ENCODE measurements around the gene ACP5.
"Not testable (repeated sequence)": the region's sequence is repeated elsewhere in the genome, so short reads cannot be mapped to it uniquely, and the experiment has no call there.

ACP5 gene

DNA sequence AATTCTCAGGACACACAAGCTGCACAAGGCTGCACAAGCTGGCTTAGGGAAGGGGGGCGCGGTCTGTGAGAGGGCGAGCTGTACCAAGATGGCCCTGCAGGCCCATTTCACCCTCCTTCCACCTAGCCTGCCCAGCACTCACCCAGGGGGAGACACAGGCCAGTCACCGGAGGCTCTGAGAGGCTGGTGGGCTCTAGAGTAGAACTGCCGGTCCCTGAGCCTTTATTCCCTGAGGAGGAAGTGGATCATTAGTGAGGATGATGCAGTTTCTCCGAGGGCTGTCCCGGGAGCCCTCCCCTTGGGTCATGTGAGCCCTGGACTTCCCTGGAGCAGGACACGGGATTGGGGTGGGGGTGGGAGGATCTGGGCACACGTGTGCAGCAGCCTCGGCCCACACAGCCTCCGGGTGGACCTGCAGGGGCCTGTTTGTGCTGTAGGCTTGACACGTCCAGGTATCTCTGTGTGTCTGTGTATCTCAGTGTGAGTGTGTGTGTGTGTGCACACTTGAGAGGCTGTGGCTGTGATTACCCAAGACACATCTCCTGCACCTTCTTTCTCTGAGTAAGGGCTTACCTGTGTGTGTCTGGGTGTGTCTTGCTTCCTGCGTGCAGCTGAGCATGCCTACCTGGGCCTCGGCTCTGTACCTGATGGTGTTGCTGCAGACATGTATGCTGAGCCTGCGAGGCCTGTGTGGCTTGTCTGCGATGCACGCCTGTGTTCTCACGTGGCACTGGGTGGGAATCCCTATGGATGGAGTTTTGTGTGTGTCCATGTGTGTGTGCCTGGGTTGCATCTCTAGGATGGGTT, at the start of gene ACP5:
Gene ACP5 (minus strand): TSS at position 195 of the 807 bp plus-strand sequence. CDS start 328 bp downstream, outside the sequence.
- DNase-seq (ENCODE audit: low read depth in 1 of 2, low spot score in 1 of 2), result no peak

DNA sequence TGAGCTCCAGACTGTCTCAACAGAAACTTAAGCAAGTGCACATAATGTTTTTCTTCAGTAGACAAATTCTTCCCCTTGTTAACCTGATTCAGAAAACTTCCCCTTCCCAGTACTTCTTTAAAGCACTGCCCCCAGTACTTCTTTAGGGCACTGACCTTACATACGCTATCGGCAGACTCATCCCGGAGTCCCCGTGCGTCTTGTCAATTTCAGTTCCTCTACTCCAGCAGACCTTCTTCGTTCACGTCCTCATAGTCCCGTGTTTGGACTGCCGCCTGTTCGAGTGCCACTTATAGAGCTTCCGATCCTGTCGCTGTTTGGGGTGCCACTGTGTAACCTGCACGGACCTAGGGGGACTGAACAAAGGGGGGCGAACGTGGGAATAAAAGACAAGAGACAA, 48.8 kb upstream of the ACP5 start:
- no peak for DNase-seq (ENCODE audit: low read depth in 1 of 2, low spot score in 1 of 2)

DNA sequence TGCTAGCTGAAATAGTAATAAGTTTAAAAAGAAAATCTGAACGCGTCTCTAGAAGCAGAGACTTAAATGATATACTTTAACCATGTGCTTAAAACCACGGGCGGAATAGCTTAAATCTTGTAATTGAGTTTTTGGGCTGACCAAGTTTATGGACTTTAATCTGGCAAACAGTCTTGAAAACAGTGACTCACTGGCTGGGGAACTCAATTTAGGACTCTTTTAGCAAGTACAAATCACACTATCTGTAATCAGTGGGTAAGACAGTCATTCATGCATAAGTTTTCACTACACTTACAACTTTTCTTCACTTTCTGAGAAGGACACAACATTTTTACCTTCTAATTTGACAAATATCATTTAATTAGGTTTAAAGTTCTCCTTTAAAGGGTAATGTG, 46.6 kb upstream of the ACP5 start:
- DNase-seq (ENCODE audit: low read depth in 1 of 2, low spot score in 1 of 2), result no peak

DNA sequence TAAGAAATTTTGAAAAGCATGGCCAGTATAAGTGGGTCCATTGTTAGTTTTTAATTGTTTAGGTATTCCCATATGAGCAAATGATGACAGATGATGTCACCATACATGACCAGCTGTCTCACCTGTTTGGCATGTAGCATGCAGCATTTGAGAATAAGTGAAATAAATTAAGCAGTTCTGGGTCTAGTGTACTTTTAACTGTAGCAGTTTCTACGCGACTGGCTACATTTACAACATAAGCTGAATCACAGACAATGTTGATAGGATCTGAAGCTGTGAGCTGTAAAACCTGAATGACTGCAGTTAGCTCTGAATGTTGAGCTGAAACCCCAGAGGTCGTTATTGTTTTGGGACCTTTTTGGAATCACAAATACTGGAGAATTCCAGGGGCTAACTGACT, 45.0 kb upstream of the ACP5 start:
- not testable (repeated sequence) for DNase-seq (ENCODE audit: low read depth in 1 of 2, low spot score in 1 of 2)

DNA sequence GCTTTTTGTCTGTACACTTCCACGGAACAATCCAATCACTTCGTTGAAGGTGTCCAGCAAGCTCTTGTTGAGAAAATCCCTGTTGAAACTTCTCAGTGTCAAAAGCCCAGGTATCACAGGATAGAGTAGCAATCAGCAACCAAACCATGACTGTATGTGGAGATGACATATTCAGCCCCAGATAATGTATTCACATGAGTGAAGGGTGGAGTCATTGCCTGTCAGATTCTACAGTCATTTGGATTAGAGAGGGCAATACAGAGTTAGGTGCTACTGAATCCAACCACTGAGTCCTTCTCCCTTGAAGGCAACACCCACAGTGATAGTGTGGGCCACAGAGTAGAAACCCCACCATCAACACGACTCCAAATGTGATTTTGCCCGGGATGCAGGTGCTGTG, 43.1 kb upstream of the ACP5 start:
- DNase-seq (ENCODE audit: low read depth in 1 of 2, low spot score in 1 of 2), result no peak

DNA sequence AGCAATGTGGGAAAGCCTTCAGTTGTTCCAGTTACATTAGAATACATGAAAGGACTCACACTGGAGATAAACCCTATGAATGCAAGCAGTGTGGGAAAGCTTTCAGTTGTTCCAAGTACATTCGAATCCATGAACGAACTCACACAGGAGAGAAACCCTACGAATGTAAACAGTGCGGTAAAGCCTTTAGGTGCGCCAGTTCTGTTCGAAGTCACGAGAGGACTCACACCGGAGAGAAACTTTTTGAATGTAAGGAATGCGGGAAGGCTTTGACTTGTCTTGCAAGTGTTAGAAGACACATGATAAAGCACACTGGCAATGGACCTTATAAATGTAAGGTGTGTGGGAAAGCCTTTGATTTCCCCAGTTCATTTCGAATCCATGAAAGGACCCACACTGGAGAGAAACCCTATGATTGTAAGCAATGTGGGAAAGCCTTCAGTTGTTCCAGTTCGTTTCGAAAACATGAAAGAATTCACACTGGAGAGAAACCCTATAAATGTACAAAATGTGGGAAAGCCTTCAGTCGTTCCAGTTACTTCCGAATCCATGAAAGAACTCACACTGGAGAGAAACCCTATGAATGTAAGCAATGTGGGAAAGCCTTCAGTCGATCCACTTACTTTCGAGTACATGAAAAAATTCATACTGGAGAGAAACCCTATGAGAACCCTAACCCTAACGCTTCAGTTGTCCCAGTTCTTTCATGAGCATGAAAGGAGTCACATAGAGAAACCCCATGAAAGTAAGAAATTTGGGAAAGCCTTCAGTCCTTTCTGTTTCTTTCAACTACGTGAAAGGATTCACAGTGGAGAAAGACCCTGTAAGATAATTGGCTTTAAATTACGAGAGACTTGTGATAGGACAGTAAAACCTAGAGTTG, 40.0 kb upstream of the ACP5 start:
- no peak for DNase-seq (ENCODE audit: low read depth in 1 of 2, low spot score in 1 of 2)

DNA sequence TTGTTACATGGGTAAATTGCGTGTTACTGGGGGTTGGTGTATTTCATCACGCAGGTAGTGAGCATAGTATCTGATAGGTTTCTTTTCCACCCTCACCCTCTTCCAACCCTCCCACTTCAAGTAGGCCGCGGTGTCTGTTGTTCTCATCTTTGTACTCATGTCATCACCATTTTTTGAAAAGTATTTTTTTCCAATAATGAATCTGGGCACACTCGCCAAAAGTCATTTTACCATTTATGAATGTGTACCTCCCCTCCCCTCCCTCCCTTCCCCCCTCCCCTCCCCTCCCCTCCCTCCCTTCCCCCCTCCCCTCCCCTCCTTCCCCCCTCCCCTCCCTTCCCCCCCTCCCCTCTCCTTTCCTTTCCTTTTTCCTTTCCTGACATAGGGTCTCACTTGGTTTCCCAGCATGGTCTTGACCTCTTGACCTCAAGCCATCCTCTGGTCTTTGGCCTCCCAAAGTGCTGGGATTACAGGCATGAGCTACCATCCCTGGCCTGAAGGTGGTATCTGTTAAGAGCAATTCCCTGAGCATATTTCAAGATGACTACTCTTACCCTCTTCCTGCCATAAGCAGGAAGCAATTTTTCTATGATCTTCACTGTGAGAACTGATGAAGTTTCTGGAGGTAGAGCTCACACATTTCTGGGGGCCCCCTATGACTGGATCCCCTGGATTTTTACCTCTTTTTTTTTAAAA, 35.5 kb upstream of the ACP5 start:
- no peak for DNase-seq (ENCODE audit: low read depth in 1 of 2, low spot score in 1 of 2)

DNA sequence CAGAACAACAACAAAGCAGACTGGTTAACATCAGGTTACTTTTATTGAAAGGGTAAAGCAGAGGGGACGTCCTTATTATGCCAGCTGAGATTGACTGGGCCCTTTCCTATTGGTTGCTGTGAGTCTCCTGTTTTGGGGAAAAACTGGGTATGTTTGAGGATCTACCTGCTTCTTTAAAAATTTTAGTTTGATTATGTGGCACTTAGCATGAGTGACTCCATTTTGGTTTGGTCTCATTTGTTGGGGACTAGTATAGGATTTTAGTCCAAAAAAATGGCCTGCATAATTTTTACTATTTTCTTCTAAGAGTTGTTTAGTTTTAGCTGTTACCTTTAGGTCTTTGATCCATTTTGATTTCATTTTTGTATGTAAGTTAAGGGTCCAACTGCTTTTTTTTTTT, 34.3 kb upstream of the ACP5 start:
- DNase-seq (ENCODE audit: low read depth in 1 of 2, low spot score in 1 of 2), result no peak

DNA sequence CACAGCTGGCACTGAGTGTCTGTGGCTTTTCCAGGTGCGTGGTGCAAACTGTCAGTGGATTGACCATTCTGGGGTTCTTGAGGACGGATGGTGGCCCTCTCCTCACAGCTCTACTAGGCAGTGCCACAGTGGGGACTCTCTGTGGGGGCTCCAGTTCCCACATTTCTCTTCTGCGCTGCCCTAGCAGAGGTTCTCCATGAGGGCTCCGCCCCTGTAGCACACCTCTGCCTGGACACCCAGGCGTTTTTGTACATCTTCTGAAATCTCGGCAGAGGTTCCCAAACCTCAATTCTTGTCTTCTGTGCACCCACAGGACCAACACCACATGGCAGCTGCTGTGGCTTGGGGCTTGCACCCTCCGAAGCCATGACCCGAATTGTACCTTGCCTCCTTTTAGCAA, 29.0 kb upstream of the ACP5 start:
- no peak for DNase-seq (ENCODE audit: low read depth in 1 of 2, low spot score in 1 of 2)

DNA sequence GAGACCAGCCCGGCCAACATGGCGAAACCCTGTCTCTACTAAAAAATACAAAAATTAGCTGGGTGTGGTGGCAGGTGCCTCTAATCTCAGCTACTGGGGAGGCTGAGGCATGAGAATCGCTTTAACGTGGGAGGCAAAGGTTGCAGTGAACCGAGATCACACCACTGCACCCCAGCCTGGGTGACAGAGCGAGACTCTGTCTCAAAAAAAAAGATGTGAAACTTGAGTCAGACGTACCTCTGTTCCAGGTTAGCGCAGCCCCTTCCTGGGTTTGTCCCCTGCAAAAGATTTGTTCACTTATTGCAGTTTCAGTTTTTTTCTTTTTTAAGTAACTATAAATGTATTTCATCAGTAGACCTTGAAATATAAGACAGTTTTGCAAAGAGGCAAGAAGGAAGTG, 22.3 kb upstream of the ACP5 start:
- DNase-seq (ENCODE audit: low read depth in 1 of 2, low spot score in 1 of 2), result not testable (repeated sequence)

DNA sequence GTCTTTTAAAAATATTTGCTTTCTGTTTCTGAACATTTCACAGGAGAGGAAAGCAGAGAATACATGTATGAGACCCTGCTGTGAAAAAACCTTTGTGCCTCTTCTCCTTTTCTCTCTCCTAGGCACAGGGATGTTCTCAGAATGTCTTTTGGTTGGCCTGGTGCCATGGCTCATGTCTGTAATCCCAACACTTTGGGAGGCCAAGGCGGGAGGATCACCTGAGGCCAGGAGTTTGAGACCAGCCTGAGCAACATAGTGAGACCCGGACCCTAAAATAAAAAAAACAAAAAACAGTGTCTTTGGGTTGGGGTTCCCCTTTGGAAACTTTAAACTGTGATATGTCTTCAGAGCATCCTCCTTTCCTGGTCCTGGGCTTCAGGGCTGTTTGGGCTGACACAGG, 21.3 kb upstream of the ACP5 start:
- DNase-seq (ENCODE audit: low read depth in 1 of 2, low spot score in 1 of 2), result no peak

DNA sequence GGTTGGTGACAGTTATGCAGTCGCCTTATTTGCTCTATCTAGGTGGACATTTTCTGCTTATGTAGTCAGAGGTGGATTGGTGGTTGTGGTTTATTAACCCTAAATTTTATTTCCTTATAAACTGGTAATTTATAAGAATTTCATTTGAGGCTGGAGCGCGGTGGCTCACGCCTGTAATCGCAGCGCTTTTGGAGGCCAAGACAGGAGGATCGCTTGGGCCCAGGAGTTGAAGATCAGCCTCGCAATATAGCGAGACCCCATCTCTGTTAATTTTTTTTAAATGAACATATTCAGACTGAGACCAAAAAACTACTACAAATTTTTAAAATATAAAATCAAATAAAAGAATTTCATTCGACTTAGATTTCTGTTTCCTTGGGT, 20.6 kb upstream of the ACP5 start:
- no peak for DNase-seq (ENCODE audit: low read depth in 1 of 2, low spot score in 1 of 2)

DNA sequence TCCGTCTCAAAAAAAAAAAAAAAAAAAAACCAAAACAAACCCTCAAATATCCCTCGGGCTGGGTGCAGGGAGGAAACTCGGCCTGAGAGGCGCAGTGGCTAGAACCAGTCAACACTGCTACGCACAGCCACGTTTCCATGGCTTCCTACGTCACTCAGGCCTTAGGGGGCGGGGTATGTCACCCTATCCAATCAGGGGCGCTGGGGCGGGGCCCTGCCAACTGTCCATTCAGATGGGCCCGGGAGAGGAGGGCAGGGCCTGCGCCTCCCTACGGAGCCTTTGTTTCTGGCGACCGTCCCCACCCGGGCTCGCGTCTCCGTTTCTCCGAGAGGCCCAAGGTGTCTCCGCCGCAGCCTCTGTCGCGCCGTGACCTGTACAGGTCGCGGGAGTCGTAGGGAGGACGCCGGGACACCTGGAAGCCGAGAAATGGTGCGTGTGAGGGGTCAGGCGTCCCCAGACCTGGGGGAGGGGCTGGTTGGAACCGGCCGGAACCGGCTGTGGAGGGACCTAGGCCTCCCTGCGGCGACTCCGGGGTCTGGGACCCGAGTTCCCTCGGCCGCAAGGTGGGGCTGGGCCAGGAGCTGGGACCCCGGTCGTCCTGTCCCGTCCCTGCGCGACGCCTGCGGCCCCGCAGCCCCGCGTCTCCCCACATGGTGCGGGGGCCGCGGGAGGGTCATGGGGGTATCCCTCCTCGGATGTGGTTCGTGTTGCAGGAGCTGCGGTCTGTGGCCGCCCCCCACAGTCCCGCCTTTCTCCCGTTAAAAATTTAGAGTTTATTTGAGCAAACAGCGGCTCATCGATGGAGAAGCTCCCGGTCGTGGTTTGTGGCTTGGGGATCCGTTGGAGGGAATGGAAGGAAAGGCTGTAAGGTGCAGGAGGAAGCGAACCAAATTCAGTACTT, 20.0 kb upstream of the ACP5 start, which contains the start of gene ZNF627:
Gene ZNF627 (plus strand): TSS at position 282 of the 901 bp plus-strand sequence. CDS start 145 bp downstream, at position 427.
- DNase-seq (ENCODE audit: low read depth in 1 of 2, low spot score in 1 of 2), result peak; percentile 94

DNA sequence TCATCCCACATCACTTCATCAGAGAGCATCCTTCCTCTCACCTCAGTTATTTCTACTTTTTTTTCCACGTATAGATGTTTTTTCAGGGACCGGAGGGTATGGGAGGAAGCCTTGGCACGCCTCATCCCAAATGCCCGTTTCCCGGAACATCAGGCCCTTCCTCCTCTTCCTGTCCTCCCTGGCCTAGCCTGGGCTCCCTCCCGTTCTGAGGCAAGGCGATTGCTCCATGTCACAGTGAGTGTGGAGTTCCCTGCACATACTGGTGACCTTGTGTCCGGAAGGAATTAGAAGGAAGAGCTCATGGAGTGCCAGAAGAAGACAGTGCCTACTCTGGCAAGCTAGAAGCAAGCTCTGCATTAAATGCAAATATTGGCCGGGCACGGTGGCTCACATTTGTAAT, 18.7 kb upstream of the ACP5 start:
- no peak for DNase-seq (ENCODE audit: low read depth in 1 of 2, low spot score in 1 of 2)

DNA sequence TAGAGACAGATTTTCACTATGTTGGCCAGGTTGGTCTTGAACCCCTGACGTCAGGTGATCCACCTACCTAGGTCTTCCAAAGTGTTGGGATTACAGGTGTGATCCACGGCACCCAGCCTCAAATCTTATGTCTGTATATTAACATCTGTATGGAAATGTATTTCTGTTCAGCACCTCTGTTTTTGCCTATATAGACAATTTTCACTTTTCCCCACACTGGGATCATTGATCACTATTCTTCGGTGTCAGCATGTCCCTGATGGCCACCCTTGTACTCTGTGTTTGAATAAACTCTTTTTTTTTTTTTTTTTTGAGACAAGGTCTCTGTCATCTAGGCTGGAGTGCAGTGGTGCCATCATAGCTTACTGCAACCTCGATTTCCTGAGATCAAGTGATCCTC, 16.6 kb upstream of the ACP5 start:
- no peak for DNase-seq (ENCODE audit: low read depth in 1 of 2, low spot score in 1 of 2)

DNA sequence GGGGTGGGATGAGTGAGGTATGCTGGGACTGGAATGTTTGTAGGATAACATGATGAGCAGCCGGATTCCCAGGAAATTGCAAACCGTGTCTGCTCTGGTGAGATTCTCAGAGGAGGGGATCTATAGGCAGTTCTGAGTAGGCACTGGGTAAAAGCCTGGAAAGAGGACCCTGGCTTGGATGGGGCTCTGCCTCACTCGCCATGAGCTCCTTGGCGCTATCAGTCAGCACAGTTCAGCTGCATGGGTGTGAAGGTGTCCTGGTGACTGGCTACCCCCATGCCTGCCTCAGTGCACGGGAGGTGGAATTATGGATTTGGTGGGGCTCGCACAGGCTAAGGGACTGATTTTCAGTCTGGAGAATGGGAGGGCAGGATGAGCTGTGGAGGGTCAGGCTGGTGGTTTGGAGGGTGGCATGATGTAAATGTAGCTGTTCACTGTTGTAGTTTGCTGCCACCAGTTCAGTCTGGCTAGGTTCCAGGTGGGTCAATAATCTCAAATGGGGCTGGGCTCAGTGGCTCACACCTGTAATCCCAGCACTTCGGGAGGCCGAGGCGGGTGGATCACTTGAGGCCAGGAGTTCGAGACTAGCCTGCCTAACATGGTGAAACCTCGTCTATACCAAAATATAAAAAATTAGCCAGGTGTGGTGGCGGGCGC, 10.7 kb upstream of the ACP5 start:
- DNase-seq (ENCODE audit: low read depth in 1 of 2, low spot score in 1 of 2), result no peak

DNA sequence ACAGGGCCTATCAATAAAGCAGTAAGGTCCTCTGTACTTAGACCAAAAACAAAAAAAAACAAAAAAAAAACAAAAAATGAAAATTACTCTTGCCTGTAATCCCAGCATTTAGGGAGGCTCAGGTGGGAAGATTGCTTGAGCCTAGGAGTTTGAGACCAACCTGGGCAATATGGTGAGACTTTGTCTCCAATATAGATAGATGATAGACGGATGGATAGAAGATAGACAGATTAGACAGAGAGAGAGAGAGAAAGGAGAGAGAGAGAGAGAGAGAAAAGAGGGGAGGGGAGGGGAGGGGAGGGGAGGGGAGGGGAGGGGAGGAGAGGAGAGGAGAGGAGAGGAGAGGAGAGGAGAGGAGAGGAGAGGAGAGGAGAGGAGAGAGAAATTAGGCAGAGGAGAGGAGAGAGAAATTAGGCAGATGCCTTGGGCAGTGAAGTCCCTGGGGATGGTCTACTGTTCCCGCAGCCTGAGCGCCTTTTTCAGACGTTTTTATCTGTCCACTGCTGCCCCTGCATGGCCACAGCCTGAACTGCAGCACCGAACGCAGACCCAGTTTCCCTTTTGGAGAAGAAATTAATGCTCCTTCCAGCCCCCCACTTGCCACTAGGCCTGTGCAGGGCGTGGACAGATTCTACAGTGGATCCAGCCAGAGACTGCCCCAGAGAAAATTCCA, 10.0 kb upstream of the ACP5 start:
- DNase-seq (ENCODE audit: low read depth in 1 of 2, low spot score in 1 of 2), result peak; percentile 62

DNA sequence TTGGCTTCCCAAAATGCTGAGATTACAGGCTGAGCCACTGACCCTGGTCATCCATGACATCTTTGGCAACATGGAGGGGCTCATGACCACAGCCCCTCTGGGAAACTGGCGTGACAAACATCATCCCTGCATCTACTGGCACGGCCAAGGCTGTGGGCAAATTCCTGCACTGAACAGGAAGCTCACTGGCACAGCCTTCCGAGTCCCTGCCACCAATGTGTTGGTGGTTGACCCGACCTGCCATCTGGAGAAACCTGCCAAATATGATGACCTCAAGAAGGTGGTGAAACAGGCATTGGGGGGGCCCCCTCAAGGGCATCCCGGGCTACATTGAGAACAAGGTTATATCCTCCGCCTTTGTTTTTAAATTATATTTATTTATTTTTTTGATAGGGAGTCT, 8.9 kb upstream of the ACP5 start:
- no peak for DNase-seq (ENCODE audit: low read depth in 1 of 2, low spot score in 1 of 2)

DNA sequence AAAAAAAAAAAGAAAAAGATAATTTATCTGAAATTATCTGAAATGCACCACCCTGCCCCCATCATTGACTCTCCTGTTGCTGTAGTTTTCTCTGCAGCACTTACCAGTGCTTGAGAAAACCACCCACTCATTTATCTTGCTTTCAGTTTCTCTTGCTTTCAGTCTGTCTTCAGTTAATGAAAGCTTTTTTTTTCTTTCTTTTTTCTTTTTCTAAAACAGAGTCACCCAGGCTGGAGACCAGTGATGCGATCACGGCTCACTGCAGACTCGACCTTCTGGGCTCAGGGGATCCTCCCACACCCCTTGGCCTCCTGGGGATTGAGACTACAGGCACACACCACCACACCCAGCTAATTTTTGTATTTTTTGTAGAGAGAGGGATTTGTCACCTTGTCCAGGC, 4.3 kb upstream of the ACP5 start:
- no peak for DNase-seq (ENCODE audit: low read depth in 1 of 2, low spot score in 1 of 2)

DNA sequence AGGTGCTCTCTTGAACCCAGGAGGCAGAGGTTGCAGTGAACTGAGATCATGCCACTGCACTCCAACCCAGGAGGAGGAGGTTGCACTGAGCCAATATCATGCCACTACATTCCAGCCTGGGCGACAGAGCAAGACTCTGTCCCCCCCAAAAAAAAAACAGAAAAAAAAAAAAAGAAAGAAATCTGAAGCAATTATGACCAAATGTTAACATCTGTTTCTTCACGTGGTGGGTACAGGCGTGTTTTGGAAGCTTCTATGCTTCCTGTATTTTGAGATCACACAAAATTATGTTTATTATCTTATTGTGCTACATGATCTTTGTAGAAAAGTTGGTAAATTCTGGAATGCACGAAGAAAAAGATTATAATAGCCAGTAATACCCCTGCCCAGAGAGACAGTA, 2.7 kb upstream of the ACP5 start:
- no peak for DNase-seq (ENCODE audit: low read depth in 1 of 2, low spot score in 1 of 2)

Measured in activated T-helper 1 cell treated with anti-CD3 and anti-CD28 coated beads, Interleukin-2, amount 50 U/mL, for 16 hours (primary cell).